ENCODE measurements around the gene ZAP70.

ZAP70 gene

GRCh38 chr2:97718051-97718882 lies 4.9 kb downstream of the ZAP70 start:
- no peak for DNase-seq (ENCODE audit: low read depth)
- H3K4me3 ChIP-seq (ENCODE audit: low read depth, low read length), result no peak overlapping the region
- TF ChIP-seq CTCF (conservative IDR thresholded peaks at IDR 0.05; ENCODE audit: low read depth, low read length), result no peak

- H3K4me3 ChIP-seq (ENCODE audit: low read depth, low read length), result no peak overlapping the region
- TF ChIP-seq CTCF (conservative IDR thresholded peaks at IDR 0.05; ENCODE audit: low read depth, low read length), result no peak
- DNase-seq (ENCODE audit: low read depth), result no peak
Measured at GRCh38 chr2:97718942-97719341, 5.6 kb downstream of the ZAP70 start.

- TF ChIP-seq CTCF (conservative IDR thresholded peaks at IDR 0.05; ENCODE audit: low read depth, low read length), result no peak
- no peak overlapping the region for H3K4me3 ChIP-seq (ENCODE audit: low read depth, low read length)
Measured at GRCh38 chr2:97719362-97720155, 6.2 kb downstream of the ZAP70 start.

GRCh38 chr2:97720746-97721145 lies 7.4 kb downstream of the ZAP70 start:
- no peak for DNase-seq (ENCODE audit: low read depth)
- no peak for TF ChIP-seq CTCF (conservative IDR thresholded peaks at IDR 0.05; ENCODE audit: low read depth, low read length)
- H3K4me3 ChIP-seq (ENCODE audit: low read depth, low read length), result no peak overlapping the region

More at GRCh38 chr2:97719362-97720155, 6.2 kb downstream of the ZAP70 start:
- no peak for DNase-seq (ENCODE audit: low read depth)

GRCh38 chr2:97722227-97722626 lies 8.9 kb downstream of the ZAP70 start:
- peak; percentile 20 for DNase-seq (ENCODE audit: low read depth)
- H3K4me3 ChIP-seq (ENCODE audit: low read depth, low read length), result no peak overlapping the region
- TF ChIP-seq CTCF (conservative IDR thresholded peaks at IDR 0.05; ENCODE audit: low read depth, low read length), result no peak

GRCh38 chr2:97723156-97724072 lies 10.0 kb downstream of the ZAP70 start:
- DNase-seq (ENCODE audit: low read depth), result no peak
- no peak overlapping the region for H3K4me3 ChIP-seq (ENCODE audit: low read depth, low read length)
- TF ChIP-seq CTCF (conservative IDR thresholded peaks at IDR 0.05; ENCODE audit: low read depth, low read length), result no peak

All from choroid plexus epithelial cell (primary cell).